ENCODE data around the gene SLC12A6.
A peak's percentile ranks its signal among the peaks of the same experiment; 100 is the strongest.

The SLC12A6 gene

GRCh38 chr15:34262362-34262761, 75.2 kb downstream of the SLC12A6 start:
- in situ Hi-C loops (cut with HindIII; ENCODE audit: low pct_unique_long_range_greater_than_20kb, low sequenced_read_pairs): no loop called here
- no peak for TF ChIP-seq JUND (IDR thresholded peaks at IDR 0.05; ENCODE audit: low read depth)
- DNase-seq (ENCODE audit: low read depth in 1 of 2, low spot score in 1 of 2): no peak

- DNase-seq (ENCODE audit: low read depth in 1 of 2, low spot score in 1 of 2): no peak
- in situ Hi-C loops (cut with HindIII; ENCODE audit: low pct_unique_long_range_greater_than_20kb, low sequenced_read_pairs): no loop called here
- no peak for TF ChIP-seq JUND (IDR thresholded peaks at IDR 0.05; ENCODE audit: low read depth)
These were observed 78.0 kb downstream of the SLC12A6 start for GRCh38 chr15:34259566-34259965.

GRCh38 chr15:34258151-34258550, 79.4 kb downstream of the SLC12A6 start:
- no peak for DNase-seq (ENCODE audit: low read depth in 1 of 2, low spot score in 1 of 2)
- in situ Hi-C loops (cut with HindIII; ENCODE audit: low pct_unique_long_range_greater_than_20kb, low sequenced_read_pairs): no loop called here
- no peak for TF ChIP-seq JUND (IDR thresholded peaks at IDR 0.05; ENCODE audit: low read depth)

- no peak for DNase-seq (ENCODE audit: low read depth in 1 of 2, low spot score in 1 of 2)
- TF ChIP-seq JUND (IDR thresholded peaks at IDR 0.05; ENCODE audit: low read depth): no peak
- in situ Hi-C loops (cut with HindIII; ENCODE audit: low pct_unique_long_range_greater_than_20kb, low sequenced_read_pairs): no loop called here
These were observed 85.0 kb downstream of the SLC12A6 start for GRCh38 chr15:34252545-34252944.

GRCh38 chr15:34248190-34248589, 89.4 kb downstream of the SLC12A6 start:
- no peak for DNase-seq (ENCODE audit: low read depth in 1 of 2, low spot score in 1 of 2)
- in situ Hi-C loops (cut with HindIII; ENCODE audit: low pct_unique_long_range_greater_than_20kb, low sequenced_read_pairs): no loop called here
- TF ChIP-seq JUND (IDR thresholded peaks at IDR 0.05; ENCODE audit: low read depth): no peak

GRCh38 chr15:34246276-34246976, 91.2 kb downstream of the SLC12A6 start:
- in situ Hi-C loops (cut with HindIII; ENCODE audit: low pct_unique_long_range_greater_than_20kb, low sequenced_read_pairs): no loop called here
- TF ChIP-seq JUND (IDR thresholded peaks at IDR 0.05; ENCODE audit: low read depth): no peak
- DNase-seq (ENCODE audit: low read depth in 1 of 2, low spot score in 1 of 2): no peak

- in situ Hi-C loops (cut with HindIII; ENCODE audit: low pct_unique_long_range_greater_than_20kb, low sequenced_read_pairs): no loop called here
- no peak for DNase-seq (ENCODE audit: low read depth in 1 of 2, low spot score in 1 of 2)
- no peak for TF ChIP-seq JUND (IDR thresholded peaks at IDR 0.05; ENCODE audit: low read depth)
These were observed 94.4 kb downstream of the SLC12A6 start for GRCh38 chr15:34243226-34243625.

- in situ Hi-C loops (cut with HindIII; ENCODE audit: low pct_unique_long_range_greater_than_20kb, low sequenced_read_pairs): no loop called here
- TF ChIP-seq JUND (IDR thresholded peaks at IDR 0.05; ENCODE audit: low read depth): no peak
- no peak for DNase-seq (ENCODE audit: low read depth in 1 of 2, low spot score in 1 of 2)
These were observed 95.3 kb downstream of the SLC12A6 start for GRCh38 chr15:34242331-34242710.

- no peak for TF ChIP-seq JUND (IDR thresholded peaks at IDR 0.05; ENCODE audit: low read depth)
- DNase-seq (ENCODE audit: low read depth in 1 of 2, low spot score in 1 of 2): peak; percentile 26 to 49
- in situ Hi-C loops (cut with HindIII; ENCODE audit: low pct_unique_long_range_greater_than_20kb, low sequenced_read_pairs): no loop called here
These were observed 95.9 kb downstream of the SLC12A6 start for GRCh38 chr15:34241376-34242330.

- no peak for TF ChIP-seq JUND (IDR thresholded peaks at IDR 0.05; ENCODE audit: low read depth)
- in situ Hi-C loops (cut with HindIII; ENCODE audit: low pct_unique_long_range_greater_than_20kb, low sequenced_read_pairs): no loop called here
These were observed 97.0 kb downstream of the SLC12A6 start for GRCh38 chr15:34240537-34240936.

GRCh38 chr15:34239151-34239808, 98.3 kb downstream of the SLC12A6 start:
- no peak for DNase-seq (ENCODE audit: low read depth in 1 of 2, low spot score in 1 of 2)
- no peak for TF ChIP-seq JUND (IDR thresholded peaks at IDR 0.05; ENCODE audit: low read depth)
- in situ Hi-C loops (cut with HindIII; ENCODE audit: low pct_unique_long_range_greater_than_20kb, low sequenced_read_pairs): no loop called here

More at GRCh38 chr15:34240537-34240936, 97.0 kb downstream of the SLC12A6 start:
- no peak for DNase-seq (ENCODE audit: low read depth in 1 of 2, low spot score in 1 of 2)

- in situ Hi-C loops (cut with HindIII; ENCODE audit: low pct_unique_long_range_greater_than_20kb, low sequenced_read_pairs): no loop called here
- DNase-seq (ENCODE audit: low read depth in 1 of 2, low spot score in 1 of 2): no peak
- TF ChIP-seq JUND (IDR thresholded peaks at IDR 0.05; ENCODE audit: low read depth): no peak
These were observed 104.0 kb downstream of the SLC12A6 start for GRCh38 chr15:34233614-34234013.
